HG03469 (cell line): ENCODE measurements around the gene MMAA.
"Not testable (repeated sequence)": the region's sequence is repeated elsewhere in the genome, so short reads cannot be mapped to it uniquely, and the experiment has no call there.

Experiments
- ATAC-seq: cut with Tn5 transposase; IDR thresholded peaks from one replicate; pipeline ENCODE4 v1.9.1; 2021; ENCODE audit warnings: mild to moderate bottlenecking, moderate library complexity, moderate number of reproducible peaks; ENCODE audit not compliant: unreplicated experiment

MMAA gene

DNA sequence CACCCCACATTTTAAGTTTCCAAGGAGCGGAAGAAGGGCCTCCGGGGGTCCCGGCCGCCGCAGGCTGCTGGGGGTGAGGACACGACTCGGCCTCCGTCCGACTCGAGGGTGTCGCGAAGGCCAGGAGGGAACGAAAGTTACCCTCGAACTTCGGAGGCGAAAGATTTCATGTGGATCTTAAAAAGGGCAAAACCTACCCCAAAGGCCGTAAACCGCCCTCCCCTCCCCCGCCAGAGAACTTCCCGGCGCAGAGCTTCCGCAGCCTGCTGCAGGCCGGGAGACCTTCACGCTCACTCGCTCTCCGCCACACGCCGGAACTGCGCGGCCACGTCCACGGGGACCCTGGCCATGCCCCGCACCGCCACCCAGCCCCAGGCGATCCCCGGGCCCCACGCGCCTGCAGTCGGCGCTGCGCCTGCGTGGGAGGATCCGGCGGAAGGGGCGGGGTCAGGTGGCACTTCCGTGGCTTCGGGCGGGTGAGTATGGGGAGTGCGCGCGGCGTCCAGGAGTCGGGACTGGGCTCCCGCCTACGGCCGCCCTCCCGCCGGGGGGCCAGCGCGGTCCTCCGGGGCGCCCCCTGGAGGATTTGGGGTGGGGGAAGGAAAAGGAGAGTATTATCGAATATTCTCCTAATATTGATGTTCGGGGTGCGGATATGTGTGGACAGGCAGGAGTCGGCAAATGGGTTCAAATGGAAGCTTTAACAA, at the start of gene MMAA:
TSS of gene MMAA (plus strand) at position 454 of the 707 bp plus-strand sequence. CDS start 19,755 bp downstream, outside the sequence.
- ATAC-seq = peak; percentile 75

DNA sequence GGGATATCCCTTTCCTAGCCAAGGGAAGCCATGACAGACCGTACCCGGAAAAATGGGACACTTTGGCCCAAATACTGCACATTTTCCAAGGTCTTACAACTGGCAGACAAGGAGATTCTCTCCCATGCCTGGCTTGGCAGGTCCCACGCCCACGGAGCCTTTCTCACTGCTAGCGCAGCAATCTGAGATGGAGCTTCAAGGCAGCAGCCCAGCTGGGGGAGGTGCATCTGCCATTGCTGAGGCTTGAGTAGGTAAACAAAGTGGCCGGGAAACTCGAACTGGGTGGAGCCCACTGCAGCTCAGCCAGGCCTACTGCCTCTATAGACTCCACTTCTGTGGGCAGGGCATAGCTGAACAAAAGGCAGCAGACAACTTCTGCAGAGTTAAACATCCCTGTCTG, 44.6 kb upstream of the MMAA start:
- not testable (repeated sequence) for ATAC-seq

DNA sequence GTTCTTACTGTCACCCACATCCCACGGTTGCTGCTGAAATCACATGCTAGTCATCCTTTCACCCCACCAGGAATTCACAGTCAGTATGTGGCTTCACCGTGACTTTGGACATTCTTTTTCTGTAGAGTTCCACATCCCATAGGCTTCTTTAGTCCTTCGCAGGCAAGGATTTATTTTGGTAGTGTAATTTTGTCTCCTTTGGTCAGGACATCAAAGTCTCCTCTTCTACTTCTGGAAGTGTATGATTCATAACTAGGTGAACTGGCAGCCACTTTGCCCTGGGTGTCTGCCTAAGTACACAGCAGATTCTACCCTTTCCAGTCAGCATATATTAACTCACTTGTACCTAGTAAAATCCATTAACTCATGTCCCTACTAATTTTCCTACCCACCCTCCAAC, 38.3 kb upstream of the MMAA start:
- ATAC-seq = no peak

DNA sequence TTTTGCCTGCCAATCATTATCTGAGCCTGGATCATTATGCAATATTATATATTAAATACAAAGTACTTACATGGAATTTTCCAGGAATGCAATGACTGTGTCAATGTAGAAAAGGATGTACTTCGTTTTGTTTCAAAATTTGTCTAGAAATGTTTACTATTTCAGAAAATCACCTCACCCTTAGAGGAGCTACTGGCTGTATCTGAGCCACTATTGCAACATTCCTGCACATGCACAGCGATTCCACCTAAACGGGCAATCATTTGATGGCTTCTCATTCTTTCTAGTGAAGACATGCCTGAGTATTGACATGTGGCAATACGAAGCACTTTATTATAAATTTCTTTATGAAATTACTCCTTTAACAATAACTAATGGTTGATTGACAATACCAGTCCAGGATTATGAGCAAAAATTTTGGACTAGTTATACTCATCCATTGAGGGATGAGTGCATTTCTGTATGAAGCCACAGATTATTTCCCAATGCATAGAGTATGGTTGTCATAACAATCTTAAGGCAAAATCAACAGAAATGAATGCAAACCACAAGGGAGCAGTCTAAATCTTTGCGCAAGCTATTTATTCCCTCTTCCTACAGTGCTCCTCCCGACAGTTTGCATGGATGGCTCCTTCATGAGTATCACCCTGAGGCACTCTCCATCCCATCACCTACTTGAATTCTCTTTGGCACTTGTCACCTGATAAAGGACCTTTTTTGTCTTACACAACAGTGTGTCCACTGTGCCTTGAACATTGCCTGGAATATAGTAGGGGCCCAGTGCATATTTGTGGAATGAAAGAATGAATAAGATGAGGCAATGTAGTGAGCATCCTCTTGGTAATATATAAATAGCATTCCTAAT, 35.8 kb upstream of the MMAA start:
- ATAC-seq = no peak

DNA sequence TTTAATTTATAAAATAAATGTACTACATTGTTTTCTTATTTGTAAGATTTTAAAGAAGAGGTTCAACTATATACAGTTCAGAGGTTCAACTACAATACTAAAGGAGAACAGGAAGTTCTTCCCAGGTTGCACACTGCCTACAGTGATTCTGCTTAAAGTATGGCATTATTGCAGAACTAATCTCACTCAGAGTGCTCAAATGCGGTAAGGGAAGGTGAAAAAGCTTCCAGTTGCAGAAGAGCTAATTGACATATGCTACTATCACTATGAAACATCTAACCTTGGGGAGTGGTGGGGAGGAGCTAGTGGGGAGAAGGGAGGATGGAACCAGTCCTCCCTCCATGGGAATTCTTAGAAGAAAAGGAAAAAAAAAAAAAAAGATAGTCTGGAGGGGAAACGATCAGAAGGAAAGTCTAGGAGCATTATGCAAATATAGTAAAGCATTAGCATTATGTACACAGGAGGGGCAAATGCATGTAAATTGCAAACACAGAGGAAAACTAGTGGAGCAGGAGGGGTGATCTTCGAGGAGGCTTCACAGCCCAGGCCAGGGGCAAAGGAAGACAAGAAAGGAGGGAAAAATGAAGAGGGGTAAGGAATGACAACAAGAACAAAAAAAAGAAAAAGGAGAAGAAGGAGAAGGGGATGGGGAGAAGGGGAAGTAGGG, 32.0 kb upstream of the MMAA start:
- no peak for ATAC-seq

DNA sequence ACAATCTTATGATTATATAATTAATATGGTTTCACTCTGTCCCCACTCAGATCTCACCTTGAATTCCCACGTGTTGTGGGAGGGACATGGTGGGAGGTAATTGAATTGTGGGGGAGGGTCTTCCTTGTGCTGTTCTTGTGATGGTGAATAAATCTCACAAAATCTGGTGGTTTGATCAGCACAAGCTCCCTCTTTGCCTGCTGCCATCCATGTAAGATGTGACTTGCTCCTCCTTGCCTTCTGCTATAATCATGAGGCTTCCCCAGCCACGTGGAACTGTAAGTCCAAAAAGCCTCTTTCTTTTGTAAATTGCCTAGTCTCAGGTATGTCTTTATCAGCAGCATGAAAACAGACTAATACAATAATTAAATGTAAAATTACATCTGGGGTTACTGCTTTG, 29.8 kb upstream of the MMAA start:
- ATAC-seq = not testable (repeated sequence)

DNA sequence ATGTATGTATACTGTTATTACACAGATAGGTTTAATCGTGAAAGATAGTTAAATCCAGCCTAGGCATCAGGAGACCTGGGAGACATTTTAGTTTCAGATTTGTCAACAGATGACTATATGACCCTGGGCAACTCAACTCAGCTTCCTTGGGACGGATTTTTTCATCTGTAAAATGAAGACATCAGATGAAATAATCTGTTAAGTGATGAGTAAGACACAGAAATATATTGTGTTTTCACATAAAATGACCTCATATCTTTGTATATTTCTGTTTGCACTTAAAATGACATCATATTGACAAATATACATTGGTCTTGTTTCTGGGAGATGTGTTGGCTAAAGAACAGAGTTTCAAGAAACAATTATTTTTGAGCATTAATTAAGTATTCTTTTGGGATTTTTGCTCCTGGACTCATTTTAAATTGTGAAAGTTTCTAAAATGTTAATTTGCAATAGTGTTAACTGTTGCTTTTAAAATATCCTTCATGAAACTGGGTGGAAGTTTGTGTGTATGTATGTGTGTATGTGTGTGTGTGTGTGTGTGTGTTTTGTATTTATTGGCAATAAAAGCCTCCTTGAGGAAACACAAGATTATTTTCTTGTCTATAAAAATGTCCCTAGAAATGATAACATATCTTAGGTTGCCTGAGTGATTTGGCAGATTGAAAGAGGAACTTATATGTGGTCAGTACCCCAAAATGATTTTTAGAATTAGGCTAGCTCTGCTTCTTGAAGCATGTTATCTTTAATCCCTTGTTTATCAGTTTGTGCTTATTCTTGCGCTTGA, 29.1 kb upstream of the MMAA start:
- ATAC-seq = no peak

DNA sequence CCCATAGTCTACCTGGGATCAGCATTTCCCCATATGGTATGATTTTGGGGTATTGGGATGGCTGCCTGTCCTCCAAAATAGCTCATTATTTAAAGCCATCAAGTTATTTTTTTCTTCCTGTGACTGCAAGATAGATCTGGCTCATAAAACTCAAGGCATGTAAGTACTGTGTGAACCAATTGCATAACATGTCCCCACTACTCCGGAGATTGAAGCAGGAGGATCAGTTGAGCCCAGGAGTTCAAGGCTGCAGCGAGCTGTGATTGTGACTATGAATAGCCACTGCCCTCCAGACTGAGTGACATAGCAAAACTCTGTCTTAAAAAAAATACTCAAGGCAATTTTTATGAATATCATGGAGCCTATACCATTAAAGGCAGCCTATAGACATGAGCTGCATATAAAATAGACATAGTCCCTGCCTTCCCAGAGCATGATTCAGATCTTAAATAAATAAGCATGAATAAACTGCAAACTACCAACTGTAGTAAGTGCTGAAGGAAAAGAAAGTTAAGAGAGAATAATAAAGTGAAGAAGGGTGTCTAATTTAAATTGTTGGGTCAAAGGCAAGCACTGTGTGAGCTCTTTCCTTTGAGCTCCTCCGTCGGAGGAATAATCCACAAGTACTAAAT, 16.9 kb upstream of the MMAA start:
- no peak for ATAC-seq

DNA sequence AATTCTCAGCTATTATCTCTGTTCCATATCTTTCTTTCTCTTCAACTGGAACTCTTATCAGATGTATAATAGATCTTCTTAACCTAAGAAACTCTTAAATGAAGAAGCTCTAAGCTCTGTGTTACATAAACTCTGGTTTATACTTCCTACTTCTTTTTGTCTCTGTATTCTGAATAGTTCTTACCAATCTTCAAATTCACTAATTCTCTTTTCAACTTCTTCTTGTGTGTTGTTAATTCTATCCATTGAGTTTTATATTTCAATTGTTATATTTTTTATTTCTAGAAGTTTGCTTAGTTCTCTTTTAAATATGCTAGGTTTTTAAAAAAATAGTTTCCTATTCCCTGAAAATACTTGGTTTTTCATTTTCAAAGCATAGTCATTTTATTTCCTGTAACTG, 13.2 kb upstream of the MMAA start:
- no peak for ATAC-seq

DNA sequence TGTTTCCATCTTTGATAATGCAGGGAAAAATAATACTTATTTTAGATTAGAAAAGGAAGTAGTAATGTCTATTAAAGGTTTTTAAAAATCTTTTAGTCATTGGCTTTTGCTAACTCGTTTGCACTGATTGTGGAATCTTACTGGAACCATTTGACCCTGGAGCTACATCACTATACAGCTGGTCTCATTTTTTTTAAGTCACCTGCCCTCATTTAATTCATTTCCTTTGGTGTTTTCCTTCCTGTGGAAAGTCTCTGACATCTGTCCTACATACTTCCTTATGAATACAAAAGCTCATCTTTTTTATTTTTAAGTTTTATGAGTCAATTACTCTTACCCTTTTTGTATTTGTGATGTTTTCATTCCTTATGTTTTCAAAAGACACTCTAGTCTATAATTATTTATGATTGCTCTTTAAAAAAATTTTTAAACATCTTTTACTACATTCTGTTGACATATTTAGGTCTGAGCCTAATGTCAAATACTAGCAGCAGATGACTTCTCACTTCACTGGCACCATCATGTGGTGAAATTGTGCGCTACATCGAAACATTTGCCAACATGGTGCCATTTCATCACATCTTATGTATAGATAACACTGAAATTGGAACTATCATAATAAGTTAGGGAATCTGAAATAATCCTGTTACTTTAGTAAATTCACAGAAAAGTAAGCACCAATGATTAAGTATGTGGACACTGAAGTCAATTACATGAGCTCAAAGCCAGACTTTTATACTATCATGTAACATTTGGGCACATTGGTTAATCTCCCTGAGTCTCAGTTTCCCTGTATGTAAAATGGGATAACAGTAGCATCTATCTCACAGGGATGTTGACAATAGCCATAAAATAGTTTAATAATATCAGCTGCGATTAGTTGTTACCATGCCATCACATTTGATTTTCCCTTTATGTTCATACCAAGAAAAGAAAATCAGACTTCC, 9.4 kb upstream of the MMAA start:
- ATAC-seq = no peak

DNA sequence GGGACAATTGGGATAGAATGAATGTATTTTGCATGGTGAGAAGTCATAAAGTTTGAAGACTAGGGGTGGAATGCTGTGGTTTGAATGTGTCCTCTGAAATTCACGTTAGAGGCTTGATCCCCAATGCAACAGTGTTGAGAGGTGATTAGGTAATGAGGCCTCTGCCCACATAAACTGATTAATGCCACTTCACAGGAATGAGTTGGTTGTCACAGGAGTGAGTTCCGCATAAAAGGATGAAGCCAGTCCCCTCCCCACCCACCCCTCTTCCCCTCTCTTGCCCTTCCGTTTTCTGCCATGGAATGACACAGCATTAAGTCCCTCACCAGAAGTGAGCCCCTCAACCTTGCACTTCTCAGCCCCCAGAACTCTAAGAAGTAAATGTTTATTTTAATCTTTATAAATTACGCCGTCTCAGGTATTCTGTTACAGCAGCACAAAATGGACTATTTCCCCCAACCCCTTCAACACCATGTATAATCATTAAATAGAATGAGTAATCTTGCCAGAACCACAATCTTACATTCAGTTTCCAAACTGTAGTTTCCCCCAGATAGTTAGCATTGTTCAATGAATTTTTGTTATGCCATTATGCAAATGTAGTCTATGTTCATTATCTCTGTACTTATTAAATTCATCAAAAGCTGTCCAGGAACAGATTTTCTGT, 5.5 kb upstream of the MMAA start:
- ATAC-seq = no peak

DNA sequence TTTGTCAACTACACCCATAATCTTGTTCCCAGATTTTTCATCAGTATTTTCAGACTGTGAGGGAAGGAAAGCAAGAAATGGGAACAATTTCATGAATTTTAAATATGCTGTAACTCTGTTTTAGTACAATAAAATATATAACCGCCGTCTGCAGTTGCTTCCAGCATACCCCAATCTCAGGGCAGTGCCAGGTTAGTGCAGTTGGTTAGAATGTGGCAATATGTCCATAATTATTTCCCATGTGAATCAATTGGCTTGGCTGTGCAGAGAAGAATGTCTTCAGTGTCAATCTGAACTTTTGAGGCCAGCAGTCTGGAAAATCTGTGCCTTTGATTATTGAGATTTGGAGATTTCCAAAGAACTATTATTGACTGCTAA, 5.0 kb upstream of the MMAA start:
- no peak for ATAC-seq

DNA sequence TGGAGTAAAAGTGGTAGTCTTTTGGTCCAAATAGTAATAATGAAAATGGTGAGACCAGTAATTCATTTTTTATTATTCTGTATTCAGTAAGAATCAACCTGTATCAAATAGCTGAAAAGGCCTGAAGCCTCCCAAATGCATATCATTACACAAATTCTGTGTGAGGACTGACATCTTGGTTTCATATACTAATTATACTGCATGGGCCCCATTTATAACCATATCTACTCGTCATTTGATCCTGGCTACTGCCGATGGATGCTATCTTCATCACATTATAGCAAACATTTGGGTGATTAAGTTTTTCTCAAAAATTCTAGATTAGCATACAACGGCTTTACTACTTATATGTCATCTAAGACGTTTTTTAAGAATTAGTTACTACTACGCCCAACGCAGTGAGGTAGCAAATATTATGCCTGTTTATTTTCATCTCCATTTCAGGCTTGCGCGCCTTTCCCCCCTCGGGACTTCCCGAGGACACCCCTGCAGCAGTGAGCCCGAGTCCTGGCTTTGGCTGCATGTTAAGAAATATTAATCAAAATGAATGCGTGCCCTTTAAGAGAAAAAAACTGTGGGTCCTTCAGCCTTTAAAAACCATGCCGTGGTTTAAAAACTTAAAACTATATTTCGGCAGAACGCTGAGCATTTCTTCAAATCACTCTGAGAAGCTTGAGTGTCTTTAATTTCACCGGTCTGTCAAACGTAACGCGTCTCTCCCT, 814 bp upstream of the MMAA start:
- no peak for ATAC-seq

DNA sequence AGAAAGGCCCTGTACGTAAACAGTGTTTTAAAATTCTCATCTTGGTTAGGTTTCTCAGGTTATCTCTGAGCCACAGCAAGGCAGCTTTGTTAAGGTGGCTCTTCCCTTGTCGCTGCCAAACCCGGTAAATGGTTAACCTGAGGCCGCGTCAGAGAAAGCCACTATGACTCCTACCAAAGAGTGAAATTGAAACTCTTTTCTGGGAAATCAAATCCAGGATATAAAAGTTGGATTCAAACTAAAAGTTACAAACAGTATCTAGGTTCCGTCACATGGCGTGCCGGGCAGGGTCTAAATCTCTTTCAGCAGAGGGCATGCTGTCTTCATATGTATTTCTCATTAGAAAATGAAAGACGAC, 433 bp downstream of the MMAA start:
- peak; percentile 26 for ATAC-seq

DNA sequence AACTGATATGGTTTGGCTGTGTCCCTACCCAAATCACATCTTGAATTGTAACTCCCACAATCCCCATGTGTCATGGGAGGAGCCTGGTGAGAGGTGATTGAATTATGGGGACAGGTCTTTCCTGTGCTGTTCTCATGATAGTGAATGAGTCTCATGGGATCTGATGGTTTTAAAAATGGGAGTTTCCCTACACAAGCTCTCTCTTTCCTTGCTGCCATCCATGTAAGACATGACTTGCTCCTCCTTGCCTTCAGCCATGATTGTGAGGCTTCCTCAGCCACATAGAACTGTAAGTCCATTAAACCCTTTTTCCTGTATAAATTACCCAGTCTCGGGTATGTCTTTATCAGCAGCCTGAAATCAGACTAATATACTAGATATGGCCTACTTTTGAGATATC, 2.9 kb downstream of the MMAA start:
- not testable (repeated sequence) for ATAC-seq

DNA sequence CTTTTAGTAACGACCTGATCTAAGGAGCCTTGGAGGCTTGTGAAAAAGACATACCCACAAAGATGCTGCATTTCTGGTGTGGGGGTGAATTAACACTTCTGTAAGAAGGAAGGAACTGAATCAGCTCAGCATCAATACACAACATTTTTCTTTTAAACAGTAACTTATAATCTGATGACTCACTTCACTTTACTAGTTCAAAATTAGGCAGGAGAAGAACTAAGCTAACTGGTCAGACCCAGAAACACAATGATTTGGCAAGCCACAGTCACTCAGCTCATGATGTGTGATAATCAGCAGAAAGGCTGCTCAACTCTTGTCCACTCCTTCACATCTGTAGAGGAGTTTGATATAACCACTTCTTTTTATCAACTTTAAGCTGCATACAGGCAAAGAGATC, 4.6 kb downstream of the MMAA start:
- ATAC-seq = no peak

DNA sequence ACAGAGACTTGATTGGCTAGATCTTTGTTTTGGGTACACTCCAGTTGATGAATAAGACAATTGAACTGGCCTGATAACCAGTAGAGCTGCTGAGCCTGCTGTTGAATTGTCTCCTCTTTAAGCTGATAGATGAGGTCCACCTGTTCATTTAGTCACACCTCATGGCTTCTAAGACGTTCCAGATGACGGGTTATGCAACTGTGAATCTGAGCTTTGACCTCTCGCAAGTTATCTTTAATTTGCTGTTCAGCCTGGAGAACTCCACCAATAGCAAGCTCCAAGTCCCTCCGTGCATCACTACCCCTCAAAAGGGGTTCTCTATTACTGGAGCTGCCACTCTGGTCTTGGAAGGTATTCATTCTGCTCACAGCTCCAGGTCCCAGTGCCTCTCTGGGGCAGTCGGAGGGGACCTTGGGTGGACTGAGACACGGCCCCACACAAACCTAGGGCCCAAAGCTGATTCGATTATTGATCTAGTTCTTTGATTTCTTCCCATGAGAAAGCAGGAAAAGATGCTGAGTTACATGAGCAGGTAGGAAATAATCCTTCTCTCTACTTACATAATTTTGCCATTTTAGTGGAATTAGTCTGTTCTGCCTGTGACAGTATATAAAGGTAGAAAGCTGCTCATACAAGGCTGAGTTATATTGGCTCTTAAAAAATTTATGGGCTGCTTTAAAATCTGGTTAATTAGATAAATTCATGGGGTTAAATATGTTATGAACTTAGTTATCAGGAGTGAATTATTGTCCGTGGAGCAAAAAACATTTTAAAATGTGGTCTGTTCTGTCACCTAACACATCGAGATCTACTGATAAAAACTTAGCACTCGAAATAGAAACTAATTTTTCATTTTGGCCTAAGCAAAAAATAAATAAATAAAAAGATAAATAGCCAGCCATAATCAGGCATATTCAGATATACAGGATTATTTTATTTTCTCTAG, 6.8 kb downstream of the MMAA start:
- ATAC-seq = no peak
